Measurements from ENCODE around the gene TTC34.

DNA sequence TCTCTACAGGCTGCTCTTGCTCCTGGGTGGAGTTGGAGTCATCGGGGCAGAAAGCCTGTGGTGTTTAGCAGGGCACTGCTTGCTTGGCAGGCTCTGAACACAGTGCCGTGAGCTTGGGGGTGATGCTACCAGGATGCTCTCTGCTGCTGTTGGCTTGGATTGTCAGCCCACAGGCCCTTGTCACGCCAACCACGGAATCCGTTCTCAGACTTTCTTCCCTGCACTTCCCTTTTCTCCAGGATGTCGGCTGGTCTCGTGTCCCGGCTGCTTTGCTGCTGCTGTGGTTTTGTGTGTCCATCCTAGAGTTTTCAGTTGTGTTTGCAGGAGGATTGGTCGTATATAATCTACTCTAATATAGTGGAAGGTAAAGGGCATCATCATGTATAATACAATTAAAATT lies 44.4 kb upstream of the TTC34 start:
- TF ChIP-seq, protein P1, sequence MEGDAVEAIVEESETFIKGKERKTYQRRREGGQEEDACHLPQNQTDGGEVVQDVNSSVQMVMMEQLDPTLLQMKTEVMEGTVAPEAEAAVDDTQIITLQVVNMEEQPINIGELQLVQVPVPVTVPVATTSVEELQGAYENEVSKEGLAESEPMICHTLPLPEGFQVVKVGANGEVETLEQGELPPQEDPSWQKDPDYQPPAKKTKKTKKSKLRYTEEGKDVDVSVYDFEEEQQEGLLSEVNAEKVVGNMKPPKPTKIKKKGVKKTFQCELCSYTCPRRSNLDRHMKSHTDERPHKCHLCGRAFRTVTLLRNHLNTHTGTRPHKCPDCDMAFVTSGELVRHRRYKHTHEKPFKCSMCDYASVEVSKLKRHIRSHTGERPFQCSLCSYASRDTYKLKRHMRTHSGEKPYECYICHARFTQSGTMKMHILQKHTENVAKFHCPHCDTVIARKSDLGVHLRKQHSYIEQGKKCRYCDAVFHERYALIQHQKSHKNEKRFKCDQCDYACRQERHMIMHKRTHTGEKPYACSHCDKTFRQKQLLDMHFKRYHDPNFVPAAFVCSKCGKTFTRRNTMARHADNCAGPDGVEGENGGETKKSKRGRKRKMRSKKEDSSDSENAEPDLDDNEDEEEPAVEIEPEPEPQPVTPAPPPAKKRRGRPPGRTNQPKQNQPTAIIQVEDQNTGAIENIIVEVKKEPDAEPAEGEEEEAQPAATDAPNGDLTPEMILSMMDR (conservative IDR thresholded peaks at IDR 0.05 in 1 of 2, IDR thresholded peaks at IDR 0.05 in 1 of 2; ENCODE audit: low read depth in 1 of 2, low read length in 2 of 2): no peak
- no peak for TF ChIP-seq EZH2 (IDR thresholded peaks at IDR 0.05; ENCODE audit: low read length, missing control alignments)

Data from fibroblast of lung (primary cell).